ENCODE measurements around the gene LGALS3BP.

DNA sequence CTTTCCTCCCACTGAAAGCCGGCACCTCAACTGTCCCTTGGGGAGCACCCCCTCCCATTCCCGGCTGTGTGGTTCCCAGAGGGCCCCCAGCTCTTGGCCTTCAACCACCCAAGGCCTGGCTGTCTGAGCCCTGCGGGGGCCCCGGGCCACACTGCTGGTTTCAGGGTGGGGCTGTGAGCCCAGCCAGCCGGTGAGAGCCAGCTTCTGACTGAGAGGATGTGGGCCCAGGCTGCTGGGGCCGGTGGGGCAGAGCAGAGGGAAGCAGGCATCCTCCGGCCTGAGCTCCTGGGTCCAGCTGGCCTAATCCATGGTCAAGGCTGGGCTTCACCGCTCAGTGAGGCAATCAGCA, 875 bp upstream of the LGALS3BP start:
- TF ChIP-seq POLR2A (IDR thresholded peaks at IDR 0.05; ENCODE audit: low read length) (no peak), GATA1 (IDR thresholded peaks at IDR 0.05; ENCODE audit: low read depth, low read length) (no peak)

Data from erythroblast (primary cell).